Measurements from ENCODE around the gene ZNF329. TPM values are rescaled to one million over a fixed set of nuclear protein-coding genes. Genes with fewer than 3 reads are reported as not detected.
A peak's percentile ranks its signal among the peaks of the same experiment; 100 is the strongest.

ZNF329 gene
- total and polyA plus RNA-seq, 9 of the 15 experiments (the other 6 are each of a cell fraction or from before 2014, with no cell fraction given), result 0.21 to 3.6 (median 2.2) TPM

DNA sequence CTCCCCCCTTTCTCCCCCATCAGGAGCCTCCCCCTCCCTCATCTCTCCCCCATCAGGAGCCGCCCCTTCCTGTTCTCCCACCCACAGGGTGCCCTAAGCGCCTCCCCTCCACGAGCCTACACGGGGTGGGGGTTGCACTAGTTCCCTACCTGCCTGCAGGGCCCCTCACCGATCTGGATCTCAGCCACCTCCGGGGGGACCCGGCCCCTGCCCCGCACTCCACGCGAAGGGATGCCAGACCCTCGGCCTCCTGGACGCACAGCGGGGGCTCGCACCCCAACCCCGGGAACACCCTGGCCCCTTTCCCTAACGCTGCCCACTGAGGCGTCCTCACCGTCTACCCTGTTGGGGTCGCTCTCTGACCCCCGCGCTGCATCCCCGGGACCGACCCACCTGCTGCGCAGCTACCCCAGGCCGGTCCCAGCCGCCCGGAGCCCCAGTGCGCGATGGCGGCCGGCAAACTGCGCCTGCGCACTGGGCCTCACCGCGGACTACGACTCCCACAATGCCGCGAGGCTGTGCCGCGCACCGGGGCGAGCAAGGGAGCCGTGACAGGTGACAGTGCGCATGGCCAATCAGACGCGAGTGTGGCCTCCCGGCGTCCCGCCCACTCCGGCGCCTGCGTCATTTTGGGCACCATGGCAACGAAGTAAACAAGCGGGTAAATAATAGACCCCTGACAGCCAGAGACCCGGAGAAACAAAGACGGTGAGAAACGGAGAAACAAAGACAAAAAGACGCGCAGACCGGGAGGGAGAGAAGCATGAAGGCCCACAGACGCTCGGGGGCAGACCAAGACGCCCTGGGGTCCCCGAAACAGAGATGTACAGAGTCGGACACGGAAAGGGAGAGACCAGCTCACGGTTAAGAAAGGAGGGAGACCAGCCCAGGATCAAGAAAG lies 52.6 kb downstream of the ZNF329 start, which contains the start of gene ZSCAN18 (continued):
- TF ChIP-seq, protein P1, sequence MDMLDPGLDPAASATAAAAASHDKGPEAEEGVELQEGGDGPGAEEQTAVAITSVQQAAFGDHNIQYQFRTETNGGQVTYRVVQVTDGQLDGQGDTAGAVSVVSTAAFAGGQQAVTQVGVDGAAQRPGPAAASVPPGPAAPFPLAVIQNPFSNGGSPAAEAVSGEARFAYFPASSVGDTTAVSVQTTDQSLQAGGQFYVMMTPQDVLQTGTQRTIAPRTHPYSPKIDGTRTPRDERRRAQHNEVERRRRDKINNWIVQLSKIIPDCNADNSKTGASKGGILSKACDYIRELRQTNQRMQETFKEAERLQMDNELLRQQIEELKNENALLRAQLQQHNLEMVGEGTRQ (CRISPR knock-in tag; IDR thresholded peaks at IDR 0.05), result peak; percentile 54
- no peak for TF ChIP-seq CREB1 (IDR thresholded peaks at IDR 0.05)
- 0 out of 2 replicates have a peak, but pooled peaks have one; percentile 41 for TF ChIP-seq CREB1 (CRISPR knock-in tag; IDR thresholded peaks at IDR 0.05)
- TF ChIP-seq, protein P2, sequence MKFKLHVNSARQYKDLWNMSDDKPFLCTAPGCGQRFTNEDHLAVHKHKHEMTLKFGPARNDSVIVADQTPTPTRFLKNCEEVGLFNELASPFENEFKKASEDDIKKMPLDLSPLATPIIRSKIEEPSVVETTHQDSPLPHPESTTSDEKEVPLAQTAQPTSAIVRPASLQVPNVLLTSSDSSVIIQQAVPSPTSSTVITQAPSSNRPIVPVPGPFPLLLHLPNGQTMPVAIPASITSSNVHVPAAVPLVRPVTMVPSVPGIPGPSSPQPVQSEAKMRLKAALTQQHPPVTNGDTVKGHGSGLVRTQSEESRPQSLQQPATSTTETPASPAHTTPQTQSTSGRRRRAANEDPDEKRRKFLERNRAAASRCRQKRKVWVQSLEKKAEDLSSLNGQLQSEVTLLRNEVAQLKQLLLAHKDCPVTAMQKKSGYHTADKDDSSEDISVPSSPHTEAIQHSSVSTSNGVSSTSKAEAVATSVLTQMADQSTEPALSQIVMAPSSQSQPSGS (CRISPR knock-in tag; IDR thresholded peaks at IDR 0.05), result no peak
- no peak for TF ChIP-seq ESRRB (CRISPR knock-in tag; IDR thresholded peaks at IDR 0.05; ENCODE audit: borderline replicate concordance)
- TF ChIP-seq ELF4 (CRISPR knock-in tag; IDR thresholded peaks at IDR 0.05), result no peak
- TF ChIP-seq, protein P3, sequence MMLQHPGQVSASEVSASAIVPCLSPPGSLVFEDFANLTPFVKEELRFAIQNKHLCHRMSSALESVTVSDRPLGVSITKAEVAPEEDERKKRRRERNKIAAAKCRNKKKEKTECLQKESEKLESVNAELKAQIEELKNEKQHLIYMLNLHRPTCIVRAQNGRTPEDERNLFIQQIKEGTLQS (IDR thresholded peaks at IDR 0.05), result no peak
- TF ChIP-seq, protein P3 (CRISPR knock-in tag; conservative IDR thresholded peaks at IDR 0.05), result no peak
- TF ChIP-seq, protein P4, sequence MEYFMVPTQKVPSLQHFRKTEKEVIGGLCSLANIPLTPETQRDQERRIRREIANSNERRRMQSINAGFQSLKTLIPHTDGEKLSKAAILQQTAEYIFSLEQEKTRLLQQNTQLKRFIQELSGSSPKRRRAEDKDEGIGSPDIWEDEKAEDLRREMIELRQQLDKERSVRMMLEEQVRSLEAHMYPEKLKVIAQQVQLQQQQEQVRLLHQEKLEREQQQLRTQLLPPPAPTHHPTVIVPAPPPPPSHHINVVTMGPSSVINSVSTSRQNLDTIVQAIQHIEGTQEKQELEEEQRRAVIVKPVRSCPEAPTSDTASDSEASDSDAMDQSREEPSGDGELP (CRISPR knock-in tag; IDR thresholded peaks at IDR 0.05; ENCODE audit: borderline replicate concordance), result peak; percentile 30; the same call in 1 of the 2 replicates
- no peak for TF ChIP-seq ZNF644 (tag; IDR thresholded peaks at IDR 0.05; ENCODE audit: low read depth)
- no peak for TF ChIP-seq BRCA1 (IDR thresholded peaks at IDR 0.05)
- TF ChIP-seq BRCA1 (CRISPR knock-in tag; IDR thresholded peaks at IDR 0.05), result no peak
- no peak for TF ChIP-seq ZFP30 (CRISPR knock-in tag; IDR thresholded peaks at IDR 0.05; ENCODE audit: borderline replicate concordance)
- TF ChIP-seq ZNF316 (IDR thresholded peaks at IDR 0.05), result no peak
- no peak for TF ChIP-seq POLR2H (tag; IDR thresholded peaks at IDR 0.05; ENCODE audit: low read depth)
- TF ChIP-seq SAP30 (IDR thresholded peaks at IDR 0.05; ENCODE audit: borderline replicate concordance, insufficient read depth, low read depth, low read length, poor library complexity, severe bottlenecking), result no peak
- TF ChIP-seq EHMT2 (IDR thresholded peaks at IDR 0.05), result no peak
- TF ChIP-seq RBFOX2 (IDR thresholded peaks at IDR 0.05; ENCODE audit: low read depth, low read length), result peak; percentile 59
- TF ChIP-seq SMARCE1 (IDR thresholded peaks at IDR 0.05), result no peak
- TF ChIP-seq FOXA3 (CRISPR knock-in tag; conservative IDR thresholded peaks at IDR 0.05 in 1 of 2, IDR thresholded peaks at IDR 0.05 in 1 of 2), result no peak
- TF ChIP-seq RBBP5 (IDR thresholded peaks at IDR 0.05; ENCODE audit: borderline replicate concordance, insufficient read depth, low read length, poor library complexity, severe bottlenecking), result no peak
- TF ChIP-seq ZNF277 (CRISPR knock-in tag; IDR thresholded peaks at IDR 0.05; ENCODE audit: borderline replicate concordance), result no peak

Data from K562 (cell line).